GM12892 (cell line): ENCODE measurements around the gene DCC.

Experiments used
- POLR2A ChIP-seq: IDR thresholded peaks from 2 replicates; pipeline ENCODE4 v1.6.1; 2011; ENCODE audit warnings: low read depth, low read length, control low read depth
- TAF1 ChIP-seq: IDR thresholded peaks from 2 replicates; pipeline ENCODE4 v1.6.1; 2011; ENCODE audit warnings: low read depth, mild to moderate bottlenecking, control low read depth, low read length, borderline replicate concordance

DNA sequence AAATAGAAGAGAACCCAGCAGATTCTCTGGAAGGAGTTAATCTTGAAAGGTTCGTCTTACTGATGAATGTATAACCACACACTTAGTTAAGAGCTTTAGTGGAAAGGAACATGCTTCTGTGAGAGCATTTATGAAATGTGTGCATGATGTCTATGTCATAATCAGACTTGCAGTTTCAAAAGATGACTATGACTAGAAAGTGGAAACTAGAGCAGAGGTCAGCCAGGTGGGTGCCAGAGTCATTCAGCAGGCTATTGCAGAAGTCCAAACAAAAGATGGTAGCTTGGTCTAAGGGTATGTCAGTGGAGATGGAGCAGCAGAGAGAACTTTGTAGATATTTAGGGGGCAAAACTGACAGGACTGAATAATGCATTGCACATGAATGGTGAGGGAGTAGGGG is 825.8 kb downstream of the DCC start:
- TF ChIP-seq POLR2A = no peak
- TF ChIP-seq TAF1 = no peak
